DOHH2 (cell line): Measurements from ENCODE around the gene SH3RF3.

Experiments
- CTCF ChIP-seq: fragments of 200-600 bp; sonication (generic); IDR thresholded peaks from one replicate; pipeline ENCODE4 v1.5.1; 2014; ENCODE audit warnings: antibody characterized with exemption, mild to moderate bottlenecking, low read depth, low read length; ENCODE audit not compliant: poor library complexity, severe bottlenecking
- EZH2phosphoT487 ChIP-seq: fragments of 200-600 bp; sonication (generic); IDR thresholded peaks from 2 replicates; pipeline ENCODE4 v1.6.1; 2017; ENCODE audit warnings: borderline replicate concordance, mild to moderate bottlenecking, antibody characterized with exemption, low read length, moderate library complexity, mixed read lengths

- TF ChIP-seq CTCF = no peak
- no peak for TF ChIP-seq EZH2phosphoT487
Measured at GRCh38 chr2:109493176-109493935, 364.4 kb downstream of the SH3RF3 start.
